Adrenal gland (tissue), 12 donors: ENCODE data around the gene CNTN1. TPM values are rescaled to one million over a fixed set of nuclear protein-coding genes. Genes with fewer than 3 reads are reported as not detected.

Experiments used
- DNase-seq, 7 donors: peaks; one replicate each; pipeline ENCODE4 v3.0.0-alpha.2; 2019 to 2020
- H3K27ac ChIP-seq, 5 donors: fragments of 200-600 bp; sonication (generic) in 4 of 5; 1 replicate in 3 of 5; 2 replicates in 2 of 5; pipeline versions ENCODE4 v1.5.1 to v1.8.0; 2016 to 2020; ENCODE audit warnings: mild to moderate bottlenecking in 1 of 5
- H3K27me3 ChIP-seq: fragments of 200-600 bp; 2 replicates; pipeline ENCODE4 v1.8.0; 2021
- H3K36me3 ChIP-seq, 2 donors: fragments of 200-600 bp; replicated peaks in 1 of 2; 1 replicate in 1 of 2; 2 replicates in 1 of 2; pipeline versions ENCODE4 v1.5.1 to v1.8.0; 2018 to 2022
- H3K4me1 ChIP-seq, 2 donors: fragments of 200-600 bp; replicated peaks in 1 of 2; 1 replicate in 1 of 2; 2 replicates in 1 of 2; pipeline versions ENCODE4 v1.5.1 to v1.8.0; 2018 to 2021
- H3K4me3 ChIP-seq, 4 donors: fragments of 200-600 bp; sonication (generic) in 3 of 4; one replicate each; pipeline ENCODE4 v1.5.1; 2016 to 2018
- H3K9me3 ChIP-seq, 3 donors: fragments of 200-600 bp; sonication (generic) in 1 of 3; replicated peaks in 1 of 3; 1 replicate in 2 of 3; 2 replicates in 1 of 3; pipeline versions ENCODE4 v1.5.1 to v1.8.0; 2016 to 2021
- POLR2A ChIP-seq, 2 donors: fragments of 450-650 bp; IDR thresholded peaks; one replicate each; pipeline ENCODE4 v1.6.1; 2017; ENCODE audit warnings: antibody characterized with exemption in 2 of 2, mild to moderate bottlenecking in 2 of 2, moderate library complexity in 1 of 2
- WGBS, 4 donors: extraction: QIAGEN DNeasy Blood & Tissue Kit in 2 of 4; methylation state at CpG; one replicate each; pipeline versions ENCODE4 v1.1.5 to v1.1.7; 2013 to 2017; 5-methylcytosine and 5-hydroxymethylcytosine counted together
- intact Hi-C, 2 donors: fragments of 100-400 bp; cut with DNase I; formaldehyde crosslinking; loops; one replicate each; pipeline versions ENCODE4 v1.14.1 to v1.15.0; 2022 to 2023
- polyA plus RNA-seq, 3 donors: library from polyadenylated mRNA; stranded (reverse); fragments of 200-250 nt in 2 of 3; fragments of 350-450 nt in 1 of 3; fragmentation: Illumina TruSeq in 1 of 3; extraction: RNeasy Lipid Tissue Mini Kit (QIAGEN cat#74804) in 1 of 3; gene quantifications; one replicate each; pipeline ENCODE4 v1.2.3, GENCODE V29; 2013 to 2014
- total RNA-seq, 9 donors: library from RNA; depleted of rRNA in 4 of 9; stranded (reverse); fragments of >200 nt in 4 of 9; fragments of 120-200 nt in 1 of 9; fragmentation: NEBNext Ultra II Directional in 1 of 9; extraction: Animal tissue kit (Norgen Biotek cat#: 25700) in 1 of 9; gene quantifications; one replicate each; pipeline versions ENCODE4 v1.1.0 to v1.2.4, GENCODE V29; 2013 to 2023
- TF ChIP-seq, protein P1 (sequence below), 6 experiments: fragments of 450-650 bp in 4 of 6; fragments of 200-600 bp in 2 of 6; sonication (generic) in 1 of 6; IDR thresholded peaks; 1 replicate in 5 of 6; 2 replicates in 1 of 6; pipeline versions ENCODE4 v1.5.1 to v1.8.0; 2016 to 2021; ENCODE audit warnings: antibody characterized with exemption in 6 of 6, mild to moderate bottlenecking in 2 of 6, moderate library complexity in 1 of 6
- donor health status: healthy with polysubstance abuse.
- donor health status: Bipolar disorder and iron deficiency.
- donor health status: DM: yes; HTN: yes; CAD: no.
- donor health status: DM: no; HTN: no; CAD: no.
- donor health status: DM: no; HTN: no; CAD: no.
- donor health status: DM: yes; HTN: yes; CAD: no.

The CNTN1 gene
- total and polyA plus RNA-seq, 12 donors, result 3.8 to 76.8 (median 20.7) TPM

DNA sequence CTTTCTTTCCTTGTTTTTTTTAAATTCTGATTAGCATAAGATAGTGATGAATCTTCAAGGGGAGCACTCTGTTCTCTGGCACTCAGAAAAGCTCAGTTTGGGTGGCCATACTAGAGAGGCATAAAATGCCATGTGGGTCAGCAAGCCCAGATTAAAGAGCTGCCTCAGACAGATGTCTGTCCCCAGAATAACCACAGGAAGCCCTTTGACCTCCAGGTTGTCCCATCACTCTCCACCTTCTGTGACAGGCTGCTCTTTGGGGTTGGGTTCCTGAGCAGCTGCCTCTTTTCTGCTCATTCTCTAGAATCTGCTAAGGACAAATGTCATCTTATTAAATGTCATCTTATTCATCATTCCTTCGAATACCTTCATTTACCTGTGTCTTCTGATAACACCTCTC, 399.9 kb downstream of the CNTN1 start:
- TF ChIP-seq POLR2A (IDR thresholded peaks at IDR 0.05), result no peak
- TF ChIP-seq, protein P1, sequence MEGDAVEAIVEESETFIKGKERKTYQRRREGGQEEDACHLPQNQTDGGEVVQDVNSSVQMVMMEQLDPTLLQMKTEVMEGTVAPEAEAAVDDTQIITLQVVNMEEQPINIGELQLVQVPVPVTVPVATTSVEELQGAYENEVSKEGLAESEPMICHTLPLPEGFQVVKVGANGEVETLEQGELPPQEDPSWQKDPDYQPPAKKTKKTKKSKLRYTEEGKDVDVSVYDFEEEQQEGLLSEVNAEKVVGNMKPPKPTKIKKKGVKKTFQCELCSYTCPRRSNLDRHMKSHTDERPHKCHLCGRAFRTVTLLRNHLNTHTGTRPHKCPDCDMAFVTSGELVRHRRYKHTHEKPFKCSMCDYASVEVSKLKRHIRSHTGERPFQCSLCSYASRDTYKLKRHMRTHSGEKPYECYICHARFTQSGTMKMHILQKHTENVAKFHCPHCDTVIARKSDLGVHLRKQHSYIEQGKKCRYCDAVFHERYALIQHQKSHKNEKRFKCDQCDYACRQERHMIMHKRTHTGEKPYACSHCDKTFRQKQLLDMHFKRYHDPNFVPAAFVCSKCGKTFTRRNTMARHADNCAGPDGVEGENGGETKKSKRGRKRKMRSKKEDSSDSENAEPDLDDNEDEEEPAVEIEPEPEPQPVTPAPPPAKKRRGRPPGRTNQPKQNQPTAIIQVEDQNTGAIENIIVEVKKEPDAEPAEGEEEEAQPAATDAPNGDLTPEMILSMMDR (IDR thresholded peaks at IDR 0.05), result no peak
- intact Hi-C loops, result no loop called here

DNA sequence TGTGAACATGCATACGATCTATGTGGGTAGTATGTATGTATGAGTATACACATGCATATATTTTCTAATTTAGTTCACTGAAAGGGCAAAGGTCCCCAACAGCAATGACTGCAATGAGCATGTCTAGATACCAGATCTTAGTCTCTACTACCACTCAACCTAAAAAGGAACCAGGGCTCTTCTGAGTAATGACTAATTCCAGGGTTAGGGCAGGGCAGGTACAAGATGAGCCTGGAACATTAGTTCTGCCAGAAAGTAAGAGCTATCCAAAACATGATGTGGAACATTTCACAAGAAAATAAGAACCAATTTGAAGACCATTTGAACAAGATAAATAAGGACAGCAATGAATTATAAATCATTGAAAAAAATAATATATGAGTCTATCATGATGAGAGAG, 404.6 kb downstream of the CNTN1 start:
- Histone ChIP-seq H3K9me3 (no peaks in the 10 kb centered on the region), H3K36me3 (no peaks in the 10 kb centered on the region), H3K27ac (no peak overlapping the region), H3K27me3 (no peaks in the 10 kb centered on the region), H3K4me3 (no peak overlapping the region), H3K4me1 (no peaks in the 10 kb centered on the region)
- TF ChIP-seq, protein P1 (IDR thresholded peaks at IDR 0.05), result no peak
- no peak for TF ChIP-seq POLR2A (IDR thresholded peaks at IDR 0.05)
- no peak for DNase-seq
- 71 to 82% (median 78%) methylated on average over 1 of the region's 1 CpG for WGBS, 4 donors
- intact Hi-C loops, result no loop called here

More for the DNA sequence above, 399.9 kb downstream of the CNTN1 start:
- no peaks in the 10 kb centered on the region for H3K27me3 ChIP-seq
- no peaks in the 10 kb centered on the region for H3K36me3 ChIP-seq
- H3K9me3 ChIP-seq, result no peaks in the 10 kb centered on the region
- no peaks in the 10 kb centered on the region for H3K4me1 ChIP-seq
- DNase-seq, result no peak
- H3K4me3 ChIP-seq, result no peak overlapping the region
- WGBS, 4 donors, result 65 to 82% (median 75%) methylated on average over 1 of the region's 1 CpG
- H3K27ac ChIP-seq, result no peak overlapping the region

DNA sequence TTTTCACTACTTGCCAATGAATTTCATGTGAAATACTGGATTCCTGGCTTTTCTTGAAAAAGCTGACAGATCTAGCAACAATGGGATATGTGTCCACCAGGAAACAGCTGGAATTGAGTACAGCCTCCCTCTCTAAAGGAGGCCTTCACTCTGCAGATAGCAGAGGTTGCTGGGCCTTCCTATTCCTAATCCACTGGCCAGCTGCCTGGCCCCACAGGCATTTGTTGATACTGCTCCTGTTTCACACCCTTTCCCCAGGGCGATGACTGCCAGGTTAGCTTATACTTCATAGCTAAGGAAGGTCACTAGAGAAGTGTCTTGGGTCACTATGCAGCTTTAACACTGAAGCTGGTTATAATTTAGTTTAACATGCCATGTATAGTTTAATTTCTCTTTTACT, 408.3 kb downstream of the CNTN1 start:
- intact Hi-C loops, result no loop called here
- Histone ChIP-seq H3K9me3 (no peaks in the 10 kb centered on the region), H3K4me1 (no peaks in the 10 kb centered on the region), H3K36me3 (no peaks in the 10 kb centered on the region), H3K27ac (no peak overlapping the region), H3K4me3 (no peak overlapping the region), H3K27me3 (no peaks in the 10 kb centered on the region)
- 73 to 83% (median 79%) methylated on average over 1 of the region's 1 CpG for WGBS, 4 donors
- TF ChIP-seq, protein P1 (IDR thresholded peaks at IDR 0.05), result no peak
- TF ChIP-seq POLR2A (IDR thresholded peaks at IDR 0.05), result no peak
- no peak for DNase-seq

DNA sequence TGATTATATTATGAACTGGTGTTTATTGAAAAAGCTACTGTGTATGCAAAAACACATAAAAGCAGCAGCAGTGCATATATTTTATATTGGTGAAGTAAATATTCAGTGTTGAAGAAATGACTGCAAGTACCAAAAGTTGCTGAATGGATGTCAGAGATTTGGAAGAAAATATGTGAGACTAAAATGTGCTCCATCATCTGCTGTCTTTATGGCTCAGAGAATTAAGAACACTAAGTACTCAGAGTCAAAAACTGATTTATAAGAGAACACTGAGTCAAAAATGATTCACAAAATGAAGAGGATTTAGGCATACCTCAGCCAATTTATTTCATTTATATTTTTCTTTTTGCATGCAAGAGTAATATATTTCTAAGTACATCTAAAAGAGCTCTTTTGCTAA, 409.6 kb downstream of the CNTN1 start:
- no peak for DNase-seq
- no peak overlapping the region for H3K4me3 ChIP-seq
- intact Hi-C loops, result no loop called here
- H3K9me3 ChIP-seq, result no peaks in the 10 kb centered on the region
- H3K27me3 ChIP-seq, result no peaks in the 10 kb centered on the region
- no peaks in the 10 kb centered on the region for H3K36me3 ChIP-seq
- no peaks in the 10 kb centered on the region for H3K4me1 ChIP-seq
- TF ChIP-seq POLR2A (IDR thresholded peaks at IDR 0.05), result no peak
- TF ChIP-seq, protein P1 (IDR thresholded peaks at IDR 0.05), result no peak
- no peak overlapping the region for H3K27ac ChIP-seq
